Measurements from ENCODE around the gene STX3. TPM values are rescaled to one million over a fixed set of nuclear protein-coding genes. Genes with fewer than 3 reads are reported as not detected.

Gene STX3
- total and polyA plus RNA-seq, 4 donors: 3.3 to 8.5 (median 5.8) TPM

- Histone ChIP-seq H3K27me3 (ENCODE audit: control insufficient read depth in 4 of 4, insufficient read depth in 4 of 4, low read length in 3 of 4) (no peaks in the 10 kb centered on the region), H3K4me1 (ENCODE audit: control insufficient read depth in 4 of 4, insufficient read depth in 4 of 4, low read length in 3 of 4) (peaks cover 0 to 6% (median 0%) of the 10 kb centered on the region in 4 donors), H3K4me3 (ENCODE audit: low read depth in 1 of 3, low read length in 3 of 3) (peak overlapping the region; percentile 78 to 98 (median 87)), H3K9ac (ENCODE audit: low read depth in 1 of 2, low read length in 2 of 2) (peak overlapping the region in 1 of 2 donors; percentile 98), H3K27ac (ENCODE audit: low read depth in 1 of 2, low read length in 2 of 2) (peak overlapping the region; percentile 74 to 90), H3K9me3 (ENCODE audit: control insufficient read depth in 4 of 4, low read length in 3 of 4) (no peaks in the 10 kb centered on the region), H3K36me3 (ENCODE audit: control insufficient read depth in 4 of 4, insufficient read depth in 3 of 4, low read depth in 1 of 4, low read length in 3 of 4) (peaks cover 4 to 22% (median 14%) of the 10 kb centered on the region in 4 donors)
- DNase-seq (ENCODE audit: low spot score): no peak
- 15% methylated on average over 8 of the region's 8 CpGs for WGBS
- TF ChIP-seq GABPA (IDR thresholded peaks at IDR 0.05 in 1 of 2, conservative IDR thresholded peaks at IDR 0.05 in 1 of 2) (peak; percentile 14 to 70), TAF1 (conservative IDR thresholded peaks at IDR 0.05) (peak; percentile 5)
- TF ChIP-seq, protein P1, sequence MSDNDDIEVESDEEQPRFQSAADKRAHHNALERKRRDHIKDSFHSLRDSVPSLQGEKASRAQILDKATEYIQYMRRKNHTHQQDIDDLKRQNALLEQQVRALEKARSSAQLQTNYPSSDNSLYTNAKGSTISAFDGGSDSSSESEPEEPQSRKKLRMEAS (IDR thresholded peaks at IDR 0.05): no peak
These were observed 55.7 kb downstream of the STX3 start for GRCh38 chr11:59810911-59811259.

GRCh38 chr11:59812220-59812619, 57.0 kb downstream of the STX3 start:
- 84% methylated on average over 2 of the region's 2 CpGs for WGBS
- no peak overlapping the region for H3K4me3 ChIP-seq (ENCODE audit: low read depth in 1 of 3, low read length in 3 of 3)
- no peak for DNase-seq (ENCODE audit: low spot score)
- no peak for TF ChIP-seq TAF1 (conservative IDR thresholded peaks at IDR 0.05)
- TF ChIP-seq NR2F2 (IDR thresholded peaks at IDR 0.05): no peak
- no peak for TF ChIP-seq SP1 (IDR thresholded peaks at IDR 0.05)
- TF ChIP-seq JUND (IDR thresholded peaks at IDR 0.05): no peak
- TF ChIP-seq RXRA (IDR thresholded peaks at IDR 0.05): no peak
- TF ChIP-seq GABPA (IDR thresholded peaks at IDR 0.05 in 1 of 2, conservative IDR thresholded peaks at IDR 0.05 in 1 of 2): no peak
- no peak for TF ChIP-seq YY1 (IDR thresholded peaks at IDR 0.05)
- no peak for TF ChIP-seq FOXA2 (IDR thresholded peaks at IDR 0.05)
- TF ChIP-seq HNF4A (conservative IDR thresholded peaks at IDR 0.05): no peak
- TF ChIP-seq RAD21 (IDR thresholded peaks at IDR 0.05): no peak
- TF ChIP-seq CTCF (IDR thresholded peaks at IDR 0.05; ENCODE audit: low read depth, low read length, missing input control): no peak
- TF ChIP-seq, protein P2, sequence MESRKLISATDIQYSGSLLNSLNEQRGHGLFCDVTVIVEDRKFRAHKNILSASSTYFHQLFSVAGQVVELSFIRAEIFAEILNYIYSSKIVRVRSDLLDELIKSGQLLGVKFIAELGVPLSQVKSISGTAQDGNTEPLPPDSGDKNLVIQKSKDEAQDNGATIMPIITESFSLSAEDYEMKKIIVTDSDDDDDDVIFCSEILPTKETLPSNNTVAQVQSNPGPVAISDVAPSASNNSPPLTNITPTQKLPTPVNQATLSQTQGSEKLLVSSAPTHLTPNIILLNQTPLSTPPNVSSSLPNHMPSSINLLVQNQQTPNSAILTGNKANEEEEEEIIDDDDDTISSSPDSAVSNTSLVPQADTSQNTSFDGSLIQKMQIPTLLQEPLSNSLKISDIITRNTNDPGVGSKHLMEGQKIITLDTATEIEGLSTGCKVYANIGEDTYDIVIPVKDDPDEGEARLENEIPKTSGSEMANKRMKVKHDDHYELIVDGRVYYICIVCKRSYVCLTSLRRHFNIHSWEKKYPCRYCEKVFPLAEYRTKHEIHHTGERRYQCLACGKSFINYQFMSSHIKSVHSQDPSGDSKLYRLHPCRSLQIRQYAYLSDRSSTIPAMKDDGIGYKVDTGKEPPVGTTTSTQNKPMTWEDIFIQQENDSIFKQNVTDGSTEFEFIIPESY (IDR thresholded peaks at IDR 0.05): no peak
- TF ChIP-seq, protein P3, sequence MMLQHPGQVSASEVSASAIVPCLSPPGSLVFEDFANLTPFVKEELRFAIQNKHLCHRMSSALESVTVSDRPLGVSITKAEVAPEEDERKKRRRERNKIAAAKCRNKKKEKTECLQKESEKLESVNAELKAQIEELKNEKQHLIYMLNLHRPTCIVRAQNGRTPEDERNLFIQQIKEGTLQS (IDR thresholded peaks at IDR 0.05): no peak
- TF ChIP-seq REST (IDR thresholded peaks at IDR 0.05): no peak
- no peak for TF ChIP-seq HNF4G (IDR thresholded peaks at IDR 0.05)
- no peak for TF ChIP-seq FOXA1 (IDR thresholded peaks at IDR 0.05)
- H3K9ac ChIP-seq (ENCODE audit: low read depth in 1 of 2, low read length in 2 of 2): no peak overlapping the region
- peaks cover 0 to 6% (median 0%) of the 10 kb centered on the region in 4 donors for H3K4me1 ChIP-seq (ENCODE audit: control insufficient read depth in 4 of 4, insufficient read depth in 4 of 4, low read length in 3 of 4)
- no peak overlapping the region for H3K27ac ChIP-seq (ENCODE audit: low read depth in 1 of 2, low read length in 2 of 2)
- no peaks in the 10 kb centered on the region for H3K9me3 ChIP-seq (ENCODE audit: control insufficient read depth in 4 of 4, low read length in 3 of 4)
- peaks cover 0 to 9% (median 3%) of the 10 kb centered on the region in 4 donors for H3K36me3 ChIP-seq (ENCODE audit: control insufficient read depth in 4 of 4, insufficient read depth in 3 of 4, low read depth in 1 of 4, low read length in 3 of 4)
- no peaks in the 10 kb centered on the region for H3K27me3 ChIP-seq (ENCODE audit: control insufficient read depth in 4 of 4, insufficient read depth in 4 of 4, low read length in 3 of 4)
